ENCODE data around the gene TTYH3.
A peak's percentile ranks its signal among the peaks of the same experiment; 100 is the strongest.
"Not testable (repeated sequence)": the region's sequence is repeated elsewhere in the genome, so short reads cannot be mapped to it uniquely, and the experiment has no call there.

The TTYH3 gene

GRCh38 chr7:2631946-2632732 lies at the start of gene TTYH3:
Gene TTYH3 (plus strand): TSS chr7:2631986. CDS start chr7:2632156, 170 bp downstream.
- peak in 4 of 56 donors; percentile 51 to 60 (median 56) for DNase-seq

GRCh38 chr7:2582006-2582735 lies 49.6 kb upstream of the TTYH3 start:
- DNase-seq: no peak

- DNase-seq: no peak
Observed at GRCh38 chr7:2583798-2584580, 47.8 kb upstream of the TTYH3 start.

- DNase-seq: no peak
Observed at GRCh38 chr7:2585446-2585845, 46.3 kb upstream of the TTYH3 start.

- DNase-seq: no peak
Observed at GRCh38 chr7:2586326-2587020, 45.3 kb upstream of the TTYH3 start.

- DNase-seq: no peak
Observed at GRCh38 chr7:2587134-2587533, 44.7 kb upstream of the TTYH3 start.

- no peak for DNase-seq
Observed at GRCh38 chr7:2587778-2588177, 44.0 kb upstream of the TTYH3 start.

- DNase-seq: no peak
Observed at GRCh38 chr7:2589341-2589740, 42.4 kb upstream of the TTYH3 start.

- DNase-seq: not testable (repeated sequence)
Observed at GRCh38 chr7:2589941-2590340, 41.8 kb upstream of the TTYH3 start.

GRCh38 chr7:2592375-2592865 lies 39.4 kb upstream of the TTYH3 start:
- DNase-seq: no peak

GRCh38 chr7:2593036-2593727 lies 38.6 kb upstream of the TTYH3 start:
- no peak for DNase-seq

GRCh38 chr7:2594599-2594998 lies 37.2 kb upstream of the TTYH3 start:
- no peak for DNase-seq

- DNase-seq: no peak
Observed at GRCh38 chr7:2595258-2595860, 36.4 kb upstream of the TTYH3 start.

GRCh38 chr7:2596464-2597272 lies 35.1 kb upstream of the TTYH3 start:
- DNase-seq: no peak

- DNase-seq: no peak
Observed at GRCh38 chr7:2597273-2597640, 34.5 kb upstream of the TTYH3 start.

GRCh38 chr7:2598154-2598823 lies 33.5 kb upstream of the TTYH3 start:
- no peak for DNase-seq

GRCh38 chr7:2601065-2601464 lies 30.7 kb upstream of the TTYH3 start:
- no peak for DNase-seq

GRCh38 chr7:2601907-2602306 lies 29.9 kb upstream of the TTYH3 start:
- no peak for DNase-seq

Data from nucleus accumbens (tissue), 56 donors.